Hematopoietic multipotent progenitor cell treated with erythropoietin and hydrocortisone succinate and interleukin-3 and kit ligand, for 15 days (in vitro differentiated cells): ENCODE measurements around the gene USP3.
"Not testable (repeated sequence)": the region's sequence is repeated elsewhere in the genome, so short reads cannot be mapped to it uniquely, and the experiment has no call there.

Experiments used
- DNase-seq: peaks from one replicate; pipeline ENCODE4 v3.0.0-alpha.2; 2015; ENCODE audit warnings: low spot score

USP3 gene

GRCh38 chr15:63610209-63610841 is 105.9 kb downstream of the USP3 start:
- DNase-seq = peak; percentile 70

GRCh38 chr15:63611177-63611576 is 106.8 kb downstream of the USP3 start:
- no peak for DNase-seq

- no peak for DNase-seq
Observed at GRCh38 chr15:63612300-63612699, 107.9 kb downstream of the USP3 start.

GRCh38 chr15:63615935-63616334 is 111.5 kb downstream of the USP3 start:
- DNase-seq = no peak

- not testable (repeated sequence) for DNase-seq
Observed at GRCh38 chr15:63617147-63617546, 112.8 kb downstream of the USP3 start.

- not testable (repeated sequence) for DNase-seq
Observed at GRCh38 chr15:63617627-63618026, 113.2 kb downstream of the USP3 start.

- not testable (repeated sequence) for DNase-seq
Observed at GRCh38 chr15:63620760-63621159, 116.4 kb downstream of the USP3 start.

GRCh38 chr15:63623232-63623969 is 119.0 kb downstream of the USP3 start:
- no peak for DNase-seq

- no peak for DNase-seq
Observed at GRCh38 chr15:63626955-63627354, 122.6 kb downstream of the USP3 start.

GRCh38 chr15:63628123-63628822 is 123.9 kb downstream of the USP3 start:
- no peak for DNase-seq

- DNase-seq = no peak
Observed at GRCh38 chr15:63630036-63630751, 125.8 kb downstream of the USP3 start.

- DNase-seq = no peak
Observed at GRCh38 chr15:63633312-63633711, 128.9 kb downstream of the USP3 start.

GRCh38 chr15:63634154-63634553 is 129.8 kb downstream of the USP3 start:
- DNase-seq = no peak

GRCh38 chr15:63636518-63637061 is 132.2 kb downstream of the USP3 start:
- no peak for DNase-seq

- no peak for DNase-seq
Observed at GRCh38 chr15:63638839-63639238, 134.4 kb downstream of the USP3 start.

GRCh38 chr15:63640146-63640545 is 135.8 kb downstream of the USP3 start:
- DNase-seq = no peak
